Ovary (tissue), 3 donors: ENCODE measurements around the gene SESN3.

ENCODE experiments used
- CTCF ChIP-seq, 3 donors: fragments of 450-650 bp in 2 of 3; fragments of 200-600 bp in 1 of 3; IDR thresholded peaks; one replicate each; pipeline versions ENCODE4 v1.5.1 to v1.8.0; 2016 to 2022; ENCODE audit warnings: antibody characterized with exemption in 3 of 3, mild to moderate bottlenecking in 1 of 3
- EP300 ChIP-seq: sonication (generic); formaldehyde crosslinking; IDR thresholded peaks from one replicate; pipeline ENCODE4 v1.6.1; 2017; ENCODE audit warnings: antibody characterized with exemption
- POLR2A ChIP-seq: fragments of 450-650 bp; IDR thresholded peaks from one replicate; pipeline ENCODE4 v1.6.1; 2017; ENCODE audit warnings: antibody characterized with exemption, mild to moderate bottlenecking, moderate library complexity
- donor health status: DM: no; HTN: no; CAD: no.

DNA sequence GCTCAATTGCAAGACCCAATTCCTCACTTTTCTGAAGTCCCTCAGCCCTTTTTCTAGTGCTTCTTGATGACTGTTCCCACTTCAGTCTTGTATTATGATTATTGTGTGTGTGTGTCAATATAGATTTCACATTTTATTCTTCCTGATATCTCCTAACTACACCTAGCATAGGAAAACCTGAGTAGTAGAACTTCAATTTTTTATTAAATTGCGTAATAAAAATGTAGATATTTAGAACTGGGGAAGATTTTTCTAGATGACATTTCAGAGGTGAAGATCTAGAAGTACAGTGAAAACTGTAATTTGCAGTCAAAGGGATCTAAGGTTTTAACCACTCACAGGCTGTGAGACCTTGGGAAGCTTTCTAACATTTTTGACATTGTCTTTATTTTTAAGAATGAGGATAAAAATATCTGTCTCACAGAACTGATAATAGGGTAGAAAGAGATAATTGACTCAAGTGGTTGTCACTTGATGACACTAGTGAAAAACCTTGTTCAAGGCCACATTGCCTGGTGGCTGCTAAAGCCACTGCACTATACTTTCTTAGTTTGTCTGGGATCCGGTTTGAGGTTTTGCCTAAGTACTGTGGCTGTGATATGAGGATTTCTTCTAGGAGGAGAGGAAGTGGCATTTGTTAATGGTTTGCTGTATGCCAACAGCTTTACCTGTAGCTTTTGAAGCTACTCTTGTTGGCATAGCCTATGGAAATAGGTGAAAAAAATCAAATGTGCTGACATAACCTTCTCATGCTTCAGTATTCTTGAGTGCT lies 32.2 kb upstream of the SESN3 start:
- TF ChIP-seq CTCF (IDR thresholded peaks at IDR 0.05) (no peak), POLR2A (no peak), EP300 (no peak)
